ENCODE data around the gene NAIP. TPM values are rescaled to one million over a fixed set of nuclear protein-coding genes. Genes with fewer than 3 reads are reported as not detected.
"Not testable (repeated sequence)": the region's sequence is repeated elsewhere in the genome, so short reads cannot be mapped to it uniquely, and the experiment has no call there.

The NAIP gene
- total RNA-seq, 1 experiment from 2014 or later = 8.0 TPM

- H3K27me3 ChIP-seq (ENCODE audit: control insufficient read depth, insufficient read depth, low read length); H3K36me3 ChIP-seq (ENCODE audit: control insufficient read depth, insufficient read depth, low read length); H3K27ac ChIP-seq (ENCODE audit: low read length); H3K4me1 ChIP-seq (ENCODE audit: control insufficient read depth, insufficient read depth, low read length); H3K4me3 ChIP-seq (ENCODE audit: low read depth in 2 of 2, low read length in 2 of 2); intact Hi-C loops (cut with micrococcal nuclease; ENCODE audit: unreplicated experiment); ATAC-seq; DNase-seq (ENCODE audit: low read depth, low spot score); POLR2A ChIA-PET; CTCF ChIA-PET; H3K9me3 ChIP-seq (ENCODE audit: control insufficient read depth, insufficient read depth, low read depth, low read length); in situ Hi-C loops (cut with HindIII; ENCODE audit: low pct_unique_long_range_greater_than_20kb, low sequenced_read_pairs): not testable (repeated sequence)
- BruUV-seq (replicated peaks) = TSS peak; percentile 86
These were observed 57.9 kb downstream of the NAIP start for GRCh38 chr5:70967220-70967619.

GRCh38 chr5:70964531-70964930 lies 60.6 kb downstream of the NAIP start:
- in situ Hi-C loops (cut with HindIII; ENCODE audit: low pct_unique_long_range_greater_than_20kb, low sequenced_read_pairs); CTCF ChIA-PET; H3K9me3 ChIP-seq (ENCODE audit: control insufficient read depth, insufficient read depth, low read depth, low read length); H3K36me3 ChIP-seq (ENCODE audit: control insufficient read depth, insufficient read depth, low read length); H3K27ac ChIP-seq (ENCODE audit: low read length); DNase-seq (ENCODE audit: low read depth, low spot score); H3K4me3 ChIP-seq (ENCODE audit: low read depth in 2 of 2, low read length in 2 of 2); ATAC-seq; BruUV-seq (replicated peaks); H3K4me1 ChIP-seq (ENCODE audit: control insufficient read depth, insufficient read depth, low read length); POLR2A ChIA-PET; intact Hi-C loops (cut with micrococcal nuclease; ENCODE audit: unreplicated experiment); H3K27me3 ChIP-seq (ENCODE audit: control insufficient read depth, insufficient read depth, low read length): not testable (repeated sequence)

- CTCF ChIA-PET; H3K27ac ChIP-seq (ENCODE audit: low read length); in situ Hi-C loops (cut with HindIII; ENCODE audit: low pct_unique_long_range_greater_than_20kb, low sequenced_read_pairs); BruUV-seq (replicated peaks); POLR2A ChIA-PET; DNase-seq (ENCODE audit: low read depth, low spot score); H3K9me3 ChIP-seq (ENCODE audit: control insufficient read depth, insufficient read depth, low read depth, low read length); H3K36me3 ChIP-seq (ENCODE audit: control insufficient read depth, insufficient read depth, low read length); H3K4me1 ChIP-seq (ENCODE audit: control insufficient read depth, insufficient read depth, low read length); ATAC-seq; intact Hi-C loops (cut with micrococcal nuclease; ENCODE audit: unreplicated experiment); H3K4me3 ChIP-seq (ENCODE audit: low read depth in 2 of 2, low read length in 2 of 2); H3K27me3 ChIP-seq (ENCODE audit: control insufficient read depth, insufficient read depth, low read length): not testable (repeated sequence)
These were observed 72.1 kb downstream of the NAIP start for GRCh38 chr5:70953068-70953467.

GRCh38 chr5:70932560-70932959 lies 92.6 kb downstream of the NAIP start:
- in situ Hi-C loops (cut with HindIII; ENCODE audit: low pct_unique_long_range_greater_than_20kb, low sequenced_read_pairs); H3K27me3 ChIP-seq (ENCODE audit: control insufficient read depth, insufficient read depth, low read length); POLR2A ChIA-PET; H3K4me3 ChIP-seq (ENCODE audit: low read depth in 2 of 2, low read length in 2 of 2); H3K9me3 ChIP-seq (ENCODE audit: control insufficient read depth, insufficient read depth, low read depth, low read length); intact Hi-C loops (cut with micrococcal nuclease; ENCODE audit: unreplicated experiment); DNase-seq (ENCODE audit: low read depth, low spot score); H3K4me1 ChIP-seq (ENCODE audit: control insufficient read depth, insufficient read depth, low read length); CTCF ChIA-PET; H3K36me3 ChIP-seq (ENCODE audit: control insufficient read depth, insufficient read depth, low read length); H3K27ac ChIP-seq (ENCODE audit: low read length); BruUV-seq (replicated peaks); ATAC-seq: not testable (repeated sequence)

GRCh38 chr5:70931709-70932368 lies 93.3 kb downstream of the NAIP start:
- H3K4me3 ChIP-seq (ENCODE audit: low read depth in 2 of 2, low read length in 2 of 2); DNase-seq (ENCODE audit: low read depth, low spot score); H3K27ac ChIP-seq (ENCODE audit: low read length); CTCF ChIA-PET; H3K36me3 ChIP-seq (ENCODE audit: control insufficient read depth, insufficient read depth, low read length); H3K9me3 ChIP-seq (ENCODE audit: control insufficient read depth, insufficient read depth, low read depth, low read length); H3K4me1 ChIP-seq (ENCODE audit: control insufficient read depth, insufficient read depth, low read length); in situ Hi-C loops (cut with HindIII; ENCODE audit: low pct_unique_long_range_greater_than_20kb, low sequenced_read_pairs); intact Hi-C loops (cut with micrococcal nuclease; ENCODE audit: unreplicated experiment); H3K27me3 ChIP-seq (ENCODE audit: control insufficient read depth, insufficient read depth, low read length); BruUV-seq (replicated peaks); ATAC-seq; POLR2A ChIA-PET: not testable (repeated sequence)

GRCh38 chr5:70925211-70925562 lies 100.0 kb downstream of the NAIP start:
- intact Hi-C loops (cut with micrococcal nuclease; ENCODE audit: unreplicated experiment); BruUV-seq (replicated peaks); in situ Hi-C loops (cut with HindIII; ENCODE audit: low pct_unique_long_range_greater_than_20kb, low sequenced_read_pairs); H3K36me3 ChIP-seq (ENCODE audit: control insufficient read depth, insufficient read depth, low read length); H3K9me3 ChIP-seq (ENCODE audit: control insufficient read depth, insufficient read depth, low read depth, low read length); H3K27ac ChIP-seq (ENCODE audit: low read length); CTCF ChIA-PET; H3K4me1 ChIP-seq (ENCODE audit: control insufficient read depth, insufficient read depth, low read length); H3K4me3 ChIP-seq (ENCODE audit: low read depth in 2 of 2, low read length in 2 of 2); DNase-seq (ENCODE audit: low read depth, low spot score); H3K27me3 ChIP-seq (ENCODE audit: control insufficient read depth, insufficient read depth, low read length); POLR2A ChIA-PET: not testable (repeated sequence)
- ATAC-seq = peak; percentile 64

Other genes starting within 250 kb of the NAIP start
- gene SERF1A, start 124.7 kb downstream of the NAIP start, total RNA-seq (2021; ENCODE audit: unreplicated experiment) = 5.1 TPM
- gene SMN1, start 100.3 kb downstream of the NAIP start, total RNA-seq (2021; ENCODE audit: unreplicated experiment) = 44.3 TPM
- 39.7 TPM for gene GTF2H2, start 42.3 kb upstream of the NAIP start, total RNA-seq (2021; ENCODE audit: unreplicated experiment)

Data from Panc1 (cell line).